Activated T-helper 1 cell treated with anti-CD3 and anti-CD28 coated beads, Interleukin-12 subunit alpha, Interleukin-12 subunit beta, Interleukin-2, Interleukin-4 antibody, amounts not matched to agents 30 ng/mL and 10 ng/mL and 1 ng/mL, durations not matched to agents 14 hours and 24 hours and 36 hours (primary cell): ENCODE data around the gene ZIC2. TPM values are rescaled to one million over a fixed set of nuclear protein-coding genes. Genes with fewer than 3 reads are reported as not detected.
A peak's percentile ranks its signal among the peaks of the same experiment; 100 is the strongest.

Experiments used
- DNase-seq: peaks from one replicate; pipeline ENCODE4 v3.0.0; 2021; ENCODE audit warnings: low spot score
- H3K27ac Mint-ChIP-seq: one replicate; pipeline ENCODE4 v1.8.0; 2021; ENCODE audit warnings: mild to moderate bottlenecking, mixed read lengths
- H3K27me3 Mint-ChIP-seq: one replicate; pipeline ENCODE4 v1.8.0; 2022; ENCODE audit warnings: mild to moderate bottlenecking, moderate library complexity, mixed read lengths; ENCODE audit not compliant: insufficient read depth
- H3K36me3 Mint-ChIP-seq: one replicate; pipeline ENCODE4 v1.8.0; 2021; ENCODE audit warnings: low read depth, mixed read lengths
- H3K4me1 Mint-ChIP-seq: one replicate; pipeline ENCODE4 v1.8.0; 2021; ENCODE audit warnings: low read depth, mixed read lengths
- H3K4me3 Mint-ChIP-seq: one replicate; pipeline ENCODE4 v1.8.0; 2021; ENCODE audit warnings: mild to moderate bottlenecking, moderate library complexity, mixed read lengths
- H3K9me3 Mint-ChIP-seq: one replicate; pipeline ENCODE4 v1.8.0; 2021; ENCODE audit warnings: mixed read lengths
- intact Hi-C: fragments of 100-400 bp; cut with micrococcal nuclease; formaldehyde crosslinking; loops from one replicate; pipeline ENCODE4 v1.15.1; 2024
- total RNA-seq: library from RNA; stranded (reverse); gene quantifications from 2 replicates; pipeline ENCODE4 v1.2.3, GENCODE V29; 2022

ZIC2 gene
- total RNA-seq, 1 donor from 2014 or later: 0.08 TPM

DNA sequence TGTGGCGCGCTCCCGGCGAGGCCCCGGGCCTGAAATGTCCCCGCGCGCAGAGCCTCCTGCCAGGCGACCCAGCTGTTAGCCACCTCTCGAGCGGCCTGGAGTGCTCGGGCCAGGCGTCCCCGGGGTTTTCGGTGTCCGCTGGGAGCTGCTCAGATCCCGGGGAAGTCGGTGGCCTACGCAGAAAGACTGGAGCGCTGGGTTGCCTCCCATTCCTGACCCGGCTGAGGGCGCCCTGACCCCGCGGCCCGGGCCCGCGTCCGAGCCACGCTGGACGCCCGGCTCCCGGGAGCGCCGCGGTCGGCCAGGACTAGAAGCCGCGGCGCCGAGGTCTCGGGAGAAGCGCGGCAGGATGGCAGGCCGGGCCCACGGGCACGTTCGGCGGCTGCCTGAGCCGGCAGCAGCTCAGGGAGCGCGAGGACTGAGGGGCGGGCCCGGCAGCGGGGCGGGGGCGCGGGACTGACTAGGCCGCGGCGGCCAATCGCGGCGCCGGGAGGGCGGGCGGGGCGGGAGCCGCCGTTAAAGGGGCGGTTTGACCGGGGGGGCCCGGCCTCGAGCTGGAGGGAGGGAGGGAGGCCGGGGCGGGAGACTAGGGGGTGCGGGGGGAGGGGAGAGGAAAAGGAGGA lies 1.3 kb upstream of the ZIC2 start:
- peaks cover 4% of the 10 kb centered on the region for H3K9me3 Mint-ChIP-seq
- no peak overlapping the region for H3K4me3 Mint-ChIP-seq
- intact Hi-C loops: no loop called here
- H3K4me1 Mint-ChIP-seq: peaks cover 16% of the 10 kb centered on the region
- H3K36me3 Mint-ChIP-seq: no peaks in the 10 kb centered on the region
- peak; percentile 49 for DNase-seq
- H3K27ac Mint-ChIP-seq: no peak overlapping the region
- H3K27me3 Mint-ChIP-seq: peaks cover 65% of the 10 kb centered on the region

GRCh38 chr13:99980824-99981734 lies 505 bp upstream of the ZIC2 start:
- Mint-ChIP-seq H3K9me3 (peaks cover under 1% of the 10 kb centered on the region), H3K27me3 (peaks cover 60% of the 10 kb centered on the region), H3K4me3 (peak overlapping the region; percentile 61), H3K4me1 (peaks cover 16% of the 10 kb centered on the region), H3K36me3 (no peaks in the 10 kb centered on the region), H3K27ac (no peak overlapping the region)
- no peak for DNase-seq
- intact Hi-C loops: no loop called here

DNA sequence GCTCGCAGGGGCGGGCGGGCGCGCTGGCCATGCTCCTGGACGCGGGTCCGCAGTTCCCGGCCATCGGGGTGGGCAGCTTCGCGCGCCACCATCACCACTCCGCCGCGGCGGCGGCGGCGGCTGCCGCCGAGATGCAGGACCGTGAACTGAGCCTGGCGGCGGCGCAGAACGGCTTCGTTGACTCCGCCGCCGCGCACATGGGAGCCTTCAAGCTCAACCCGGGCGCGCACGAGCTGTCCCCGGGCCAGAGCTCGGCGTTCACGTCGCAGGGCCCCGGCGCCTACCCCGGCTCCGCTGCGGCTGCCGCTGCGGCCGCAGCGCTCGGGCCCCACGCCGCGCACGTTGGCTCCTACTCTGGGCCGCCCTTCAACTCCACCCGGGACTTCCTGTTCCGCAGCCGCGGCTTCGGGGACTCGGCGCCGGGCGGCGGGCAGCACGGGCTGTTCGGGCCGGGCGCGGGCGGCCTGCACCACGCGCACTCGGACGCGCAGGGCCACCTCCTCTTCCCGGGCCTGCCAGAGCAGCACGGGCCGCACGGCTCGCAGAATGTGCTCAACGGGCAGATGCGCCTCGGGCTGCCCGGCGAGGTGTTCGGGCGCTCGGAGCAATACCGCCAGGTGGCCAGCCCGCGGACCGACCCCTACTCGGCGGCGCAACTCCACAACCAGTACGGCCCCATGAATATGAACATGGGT lies 599 bp downstream of the ZIC2 start:
- Mint-ChIP-seq H3K4me3 (peak overlapping the region; percentile 51), H3K9me3 (no peaks in the 10 kb centered on the region), H3K27ac (no peak overlapping the region), H3K27me3 (peaks cover 59% of the 10 kb centered on the region), H3K36me3 (no peaks in the 10 kb centered on the region), H3K4me1 (peaks cover 16% of the 10 kb centered on the region)
- DNase-seq: no peak
- intact Hi-C loops: no loop called here

DNA sequence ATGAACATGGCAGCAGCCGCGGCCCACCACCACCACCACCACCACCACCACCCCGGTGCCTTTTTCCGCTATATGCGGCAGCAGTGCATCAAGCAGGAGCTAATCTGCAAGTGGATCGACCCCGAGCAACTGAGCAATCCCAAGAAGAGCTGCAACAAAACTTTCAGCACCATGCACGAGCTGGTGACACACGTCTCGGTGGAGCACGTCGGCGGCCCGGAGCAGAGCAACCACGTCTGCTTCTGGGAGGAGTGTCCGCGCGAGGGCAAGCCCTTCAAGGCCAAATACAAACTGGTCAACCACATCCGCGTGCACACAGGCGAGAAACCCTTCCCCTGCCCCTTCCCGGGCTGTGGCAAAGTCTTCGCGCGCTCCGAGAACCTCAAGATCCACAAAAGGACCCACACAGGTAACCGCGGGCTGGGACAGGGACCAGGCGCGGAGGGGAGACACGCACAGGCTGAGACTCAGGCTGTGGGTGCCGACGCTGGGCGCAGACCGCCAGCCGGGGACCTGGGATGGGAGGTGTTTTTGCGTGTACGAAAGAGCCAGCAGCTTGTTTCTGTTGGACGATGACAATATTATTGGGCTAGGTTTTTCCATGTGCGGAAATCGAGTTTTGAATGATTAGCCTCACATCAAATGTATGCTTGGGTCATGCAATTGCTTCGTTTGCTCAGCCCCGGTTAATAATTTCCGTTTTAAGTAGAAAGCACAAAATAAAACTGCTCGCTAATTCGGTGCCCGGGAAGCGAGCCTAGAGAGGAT lies 1.3 kb downstream of the ZIC2 start:
- no peaks in the 10 kb centered on the region for H3K36me3 Mint-ChIP-seq
- peaks cover 16% of the 10 kb centered on the region for H3K4me1 Mint-ChIP-seq
- DNase-seq: no peak
- peak overlapping the region; percentile 51 for H3K4me3 Mint-ChIP-seq
- H3K9me3 Mint-ChIP-seq: no peaks in the 10 kb centered on the region
- H3K27ac Mint-ChIP-seq: peak overlapping the region; percentile 73
- intact Hi-C loops: no loop called here
- H3K27me3 Mint-ChIP-seq: peaks cover 59% of the 10 kb centered on the region

- H3K27ac Mint-ChIP-seq: peak overlapping the region; percentile 73
Observed at GRCh38 chr13:99983499-99984401, 2.2 kb downstream of the ZIC2 start.

GRCh38 chr13:99984461-99985240 lies 3.1 kb downstream of the ZIC2 start:
- Mint-ChIP-seq H3K4me3 (no peak overlapping the region), H3K27ac (peak overlapping the region; percentile 67), H3K36me3 (no peaks in the 10 kb centered on the region), H3K4me1 (peaks cover 10% of the 10 kb centered on the region), H3K27me3 (peaks cover 60% of the 10 kb centered on the region), H3K9me3 (no peaks in the 10 kb centered on the region)
- intact Hi-C loops: loop anchor here (2.0 kb wide), 1 partner anchor 24 kb away; no protein-coding TSS in a partner anchor
- no peak for DNase-seq

More at GRCh38 chr13:99983499-99984401, 2.2 kb downstream of the ZIC2 start:
- intact Hi-C loops: loop anchor here (2.0 kb wide), 1 partner anchor 23 kb away; no protein-coding TSS in a partner anchor
- Mint-ChIP-seq H3K27me3 (peaks cover 59% of the 10 kb centered on the region), H3K36me3 (no peaks in the 10 kb centered on the region), H3K9me3 (no peaks in the 10 kb centered on the region), H3K4me1 (peaks cover 13% of the 10 kb centered on the region), H3K4me3 (peak overlapping the region; percentile 51)
- no peak for DNase-seq

DNA sequence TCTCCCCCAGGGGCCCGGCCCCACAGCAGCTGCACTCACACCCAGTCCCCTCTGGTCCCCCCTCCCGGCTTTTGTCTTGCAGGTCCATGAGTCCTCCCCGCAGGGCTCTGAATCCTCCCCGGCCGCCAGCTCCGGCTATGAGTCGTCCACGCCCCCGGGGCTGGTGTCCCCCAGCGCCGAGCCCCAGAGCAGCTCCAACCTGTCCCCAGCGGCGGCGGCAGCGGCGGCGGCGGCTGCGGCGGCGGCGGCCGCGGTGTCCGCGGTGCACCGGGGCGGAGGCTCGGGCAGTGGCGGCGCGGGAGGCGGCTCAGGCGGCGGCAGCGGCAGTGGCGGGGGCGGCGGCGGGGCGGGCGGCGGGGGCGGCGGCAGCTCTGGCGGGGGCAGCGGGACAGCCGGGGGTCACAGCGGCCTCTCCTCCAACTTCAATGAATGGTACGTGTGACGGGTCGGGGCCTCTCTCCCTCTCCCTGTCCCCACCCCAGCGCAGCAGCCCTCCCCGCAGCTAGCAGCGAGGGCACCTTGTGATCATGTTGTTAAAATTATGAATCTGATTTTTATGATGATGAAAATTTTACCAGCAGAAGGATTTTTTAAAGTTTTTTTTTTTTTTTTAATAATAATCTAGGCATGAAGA lies 3.8 kb downstream of the ZIC2 start:
- Mint-ChIP-seq H3K36me3 (no peaks in the 10 kb centered on the region), H3K4me1 (peaks cover 10% of the 10 kb centered on the region), H3K4me3 (no peak overlapping the region), H3K9me3 (no peaks in the 10 kb centered on the region), H3K27ac (no peak overlapping the region), H3K27me3 (peaks cover 65% of the 10 kb centered on the region)
- DNase-seq: no peak
- intact Hi-C loops: loop anchor here (2.0 kb wide), 1 partner anchor 25 kb away; no protein-coding TSS in a partner anchor

DNA sequence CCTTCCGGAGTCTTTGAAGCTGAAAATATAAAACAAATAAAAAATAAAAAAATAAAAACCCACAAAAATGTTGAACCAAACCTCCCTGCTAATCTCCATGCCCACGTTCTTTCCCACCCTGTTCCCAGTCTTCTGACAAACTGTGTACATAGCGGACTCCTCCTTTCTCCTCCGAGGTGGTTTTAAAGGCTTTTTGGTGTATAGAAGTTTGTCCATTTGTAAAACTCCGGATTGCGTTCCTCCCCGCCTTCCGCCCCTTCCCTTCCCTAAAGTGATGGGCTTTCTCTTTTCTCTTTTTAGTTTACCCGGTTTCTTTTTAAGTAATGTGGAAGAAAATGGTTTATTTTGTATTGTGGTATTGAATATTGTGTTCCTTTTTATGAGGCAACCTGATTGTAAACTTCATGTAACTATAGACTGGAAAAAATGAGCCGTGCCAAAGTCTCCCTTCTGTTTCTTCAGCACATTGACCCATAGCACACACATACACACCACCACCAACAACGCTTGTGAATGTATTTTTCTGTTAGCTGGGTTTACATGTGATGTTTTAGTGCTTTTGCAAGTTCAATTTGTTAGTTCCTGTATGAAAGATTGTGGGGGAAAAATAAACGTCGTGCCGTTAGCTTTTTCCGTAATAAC lies 4.4 kb downstream of the ZIC2 start:
- intact Hi-C loops: loop anchor here (1.0 to 2.0 kb wide), 3 partner anchors 10 to 25 kb away; no protein-coding TSS in a partner anchor
- H3K4me3 Mint-ChIP-seq: no peak overlapping the region
- peaks cover 69% of the 10 kb centered on the region for H3K27me3 Mint-ChIP-seq

GRCh38 chr13:99986741-99987140 lies 5.2 kb downstream of the ZIC2 start:
- Mint-ChIP-seq H3K27me3 (peaks cover 75% of the 10 kb centered on the region), H3K27ac (no peak overlapping the region), H3K4me1 (peaks cover 10% of the 10 kb centered on the region), H3K4me3 (no peak overlapping the region), H3K9me3 (no peaks in the 10 kb centered on the region), H3K36me3 (no peaks in the 10 kb centered on the region)
- intact Hi-C loops: loop anchor here (1.0 kb wide), 2 partner anchors 10 to 12 kb away; no protein-coding TSS in a partner anchor
- no peak for DNase-seq

More for the DNA sequence above, 4.4 kb downstream of the ZIC2 start:
- Mint-ChIP-seq H3K4me1 (peaks cover 10% of the 10 kb centered on the region), H3K36me3 (no peaks in the 10 kb centered on the region), H3K27ac (peak overlapping the region; percentile 33), H3K9me3 (no peaks in the 10 kb centered on the region)
- no peak for DNase-seq
